Hepatocyte (in vitro differentiated cells): Measurements from ENCODE around the gene ST6GAL1.

Experiments used
- CTCF ChIP-seq: fragments of 200-600 bp; sonication (generic); IDR thresholded peaks from 2 replicates; pipeline ENCODE4 v1.5.1; 2016; ENCODE audit warnings: antibody characterized with exemption, mild to moderate bottlenecking; ENCODE audit not compliant: poor library complexity
- EZH2 ChIP-seq: fragments of 200-600 bp; sonication (generic); IDR thresholded peaks from 2 replicates; pipeline ENCODE4 v1.6.1; 2016; ENCODE audit warnings: antibody characterized with exemption, mild to moderate bottlenecking, borderline replicate concordance
- EZH2phosphoT487 ChIP-seq: fragments of 200-600 bp; sonication (generic); IDR thresholded peaks from one replicate; pipeline ENCODE4 v1.6.1; 2018; ENCODE audit warnings: antibody characterized with exemption, mild to moderate bottlenecking, low read depth, moderate library complexity; ENCODE audit not compliant: unreplicated experiment, severe bottlenecking

DNA sequence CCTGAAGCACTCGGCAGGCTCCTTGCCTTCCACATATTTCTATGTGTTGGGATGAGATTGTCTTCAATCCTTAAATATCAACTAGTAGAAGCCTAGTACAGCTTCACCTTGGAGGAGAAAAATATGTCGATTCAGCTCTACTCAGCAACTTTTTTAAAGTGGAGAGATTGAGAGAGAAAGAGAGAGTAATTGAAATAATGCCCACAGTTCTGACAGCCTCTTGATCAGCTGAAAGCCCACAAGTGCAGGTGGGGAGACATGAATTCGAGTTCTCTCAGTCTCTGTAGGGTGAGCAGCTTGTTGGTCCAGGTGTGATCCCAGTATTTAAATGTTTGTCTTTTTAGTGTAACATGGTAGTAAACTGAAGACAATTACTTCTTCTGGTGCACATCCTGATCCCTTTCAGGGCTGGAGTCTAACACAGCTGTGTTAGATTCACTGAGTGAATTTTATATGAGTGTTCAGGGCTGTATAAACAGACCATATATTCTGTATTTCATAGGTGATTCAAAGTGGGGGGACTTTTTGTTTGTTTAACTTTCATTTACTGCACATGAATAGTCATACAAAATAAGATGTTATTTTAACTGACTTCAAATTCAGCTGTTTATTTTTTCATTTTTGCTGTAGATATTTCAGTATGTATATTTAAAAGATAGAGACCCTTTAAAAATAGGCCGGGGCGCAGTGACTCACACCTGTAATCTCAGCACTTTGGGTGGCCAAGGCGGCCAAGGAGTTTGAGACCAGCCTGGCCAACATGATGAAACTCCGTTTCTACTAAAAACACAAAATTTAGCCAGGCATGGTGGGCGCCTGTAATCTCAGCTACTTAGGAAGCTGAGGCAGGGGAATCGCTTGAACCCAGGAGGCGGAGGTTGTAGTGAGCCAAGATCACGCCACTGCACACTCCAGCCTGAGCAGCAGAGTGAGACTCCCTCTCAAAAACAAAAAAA is 64.0 kb downstream of the ST6GAL1 start:
- TF ChIP-seq CTCF (no peak), EZH2 (no peak), EZH2phosphoT487 (no peak)
